ENCODE measurements around the gene SF3B2.
"Not testable (repeated sequence)": the region's sequence is repeated elsewhere in the genome, so short reads cannot be mapped to it uniquely, and the experiment has no call there.

SF3B2 gene

DNA sequence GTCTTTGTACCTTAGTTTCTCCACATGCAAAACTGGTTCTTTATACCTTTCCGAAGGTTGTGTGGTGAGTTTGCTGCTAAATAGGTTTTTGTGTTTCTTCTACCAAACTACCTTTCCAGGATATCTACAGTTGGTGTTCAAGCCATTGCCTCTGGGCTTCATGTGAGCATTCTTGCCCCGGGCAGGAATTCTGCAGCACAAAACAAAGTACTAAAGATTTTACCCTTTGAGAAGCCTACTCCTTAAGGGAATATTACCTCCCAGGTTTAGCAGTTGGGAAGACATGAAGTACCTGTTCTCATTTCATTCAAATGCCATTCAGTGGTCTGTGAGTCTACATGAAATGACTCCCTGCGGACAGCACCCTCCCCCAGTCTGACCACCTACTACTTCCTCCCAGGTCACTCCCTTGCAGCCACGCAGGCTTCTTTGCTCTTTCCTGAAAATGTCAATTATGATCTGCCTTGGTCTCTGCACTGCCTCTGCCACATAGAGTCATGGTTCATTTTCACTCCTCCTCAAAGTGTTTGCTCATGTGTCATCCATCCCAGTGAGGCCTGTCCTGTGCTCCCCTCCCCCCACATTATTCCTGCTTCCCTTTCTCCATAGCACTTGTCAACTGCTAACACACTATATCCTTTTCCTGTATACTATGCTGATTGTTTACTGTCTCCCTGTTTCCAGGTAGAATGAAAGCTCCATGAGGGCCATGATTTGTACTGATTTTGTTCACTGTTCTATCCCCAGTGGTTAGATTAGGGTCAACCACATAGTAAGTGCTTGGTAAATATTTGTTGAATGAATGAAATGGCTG, 54.8 kb downstream of the SF3B2 start:
- Histone ChIP-seq H3K36me3 (ENCODE audit: insufficient read depth, low read length) (no peaks in the 10 kb centered on the region), H3K4me1 (ENCODE audit: insufficient read depth, low read length) (peaks cover 2% of the 10 kb centered on the region), H3K27ac (ENCODE audit: low read depth, low read length) (no peak overlapping the region), H3K9me3 (ENCODE audit: low read length) (no peaks in the 10 kb centered on the region), H3K27me3 (ENCODE audit: control insufficient read depth in 1 of 2, insufficient read depth in 2 of 2, low read length in 2 of 2) (no peaks in the 10 kb centered on the region), H3K9ac (ENCODE audit: low read length) (no peak overlapping the region), H3K4me3 (ENCODE audit: low read depth in 1 of 2, low read length in 2 of 2) (no peak overlapping the region)

- Histone ChIP-seq H3K4me3 (ENCODE audit: low read depth in 1 of 2, low read length in 2 of 2) (no peak overlapping the region), H3K27me3 (ENCODE audit: control insufficient read depth in 1 of 2, insufficient read depth in 2 of 2, low read length in 2 of 2) (no peaks in the 10 kb centered on the region), H3K27ac (ENCODE audit: low read depth, low read length) (no peak overlapping the region), H3K36me3 (ENCODE audit: insufficient read depth, low read length) (no peaks in the 10 kb centered on the region), H3K9me3 (ENCODE audit: low read length) (no peaks in the 10 kb centered on the region), H3K9ac (ENCODE audit: low read length) (no peak overlapping the region), H3K4me1 (ENCODE audit: insufficient read depth, low read length) (peaks cover 10% of the 10 kb centered on the region)
Measured at GRCh38 chr11:66107600-66108510, 55.7 kb downstream of the SF3B2 start.

- H3K4me3 ChIP-seq (ENCODE audit: low read depth in 1 of 2, low read length in 2 of 2): no peak overlapping the region
- H3K9me3 ChIP-seq (ENCODE audit: low read length): no peaks in the 10 kb centered on the region
- H3K27ac ChIP-seq (ENCODE audit: low read depth, low read length): no peak overlapping the region
- H3K36me3 ChIP-seq (ENCODE audit: insufficient read depth, low read length): no peaks in the 10 kb centered on the region
- peaks cover 17% of the 10 kb centered on the region for H3K4me1 ChIP-seq (ENCODE audit: insufficient read depth, low read length)
- no peaks in the 10 kb centered on the region for H3K27me3 ChIP-seq (ENCODE audit: control insufficient read depth in 1 of 2, insufficient read depth in 2 of 2, low read length in 2 of 2)
- no peak overlapping the region for H3K9ac ChIP-seq (ENCODE audit: low read length)
Measured at GRCh38 chr11:66109294-66109693, 57.1 kb downstream of the SF3B2 start.

GRCh38 chr11:66111158-66111557, 59.0 kb downstream of the SF3B2 start:
- H3K36me3 ChIP-seq (ENCODE audit: insufficient read depth, low read length): no peaks in the 10 kb centered on the region
- H3K4me1 ChIP-seq (ENCODE audit: insufficient read depth, low read length): peaks cover 17% of the 10 kb centered on the region

DNA sequence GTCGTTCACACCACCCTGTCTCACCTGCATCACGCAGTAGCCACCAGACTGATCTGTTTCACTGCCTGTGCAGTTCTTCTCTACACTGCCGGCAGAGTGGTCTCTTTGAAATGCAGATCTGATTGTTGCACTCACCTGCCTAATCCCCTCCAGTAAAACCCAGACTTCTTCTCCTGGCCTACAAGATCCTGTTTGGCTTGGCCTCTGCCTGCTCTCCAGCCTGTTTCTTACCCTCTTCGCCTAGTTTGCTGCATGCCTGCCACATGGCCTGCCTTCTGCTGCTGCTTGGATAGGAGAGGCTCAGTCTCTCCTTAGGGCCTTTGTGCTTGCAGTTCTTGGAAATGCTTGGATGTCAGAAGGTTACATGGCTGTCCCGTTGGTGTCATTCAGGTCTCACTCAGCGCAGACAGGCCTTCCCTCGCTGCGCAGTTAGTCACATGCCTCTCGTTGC, 59.9 kb downstream of the SF3B2 start:
- H3K27ac ChIP-seq (ENCODE audit: low read depth, low read length): no peak overlapping the region
- H3K4me3 ChIP-seq (ENCODE audit: low read depth in 1 of 2, low read length in 2 of 2): no peak overlapping the region
- no peaks in the 10 kb centered on the region for H3K27me3 ChIP-seq (ENCODE audit: control insufficient read depth in 1 of 2, insufficient read depth in 2 of 2, low read length in 2 of 2)
- no peaks in the 10 kb centered on the region for H3K9me3 ChIP-seq (ENCODE audit: low read length)
- no peaks in the 10 kb centered on the region for H3K36me3 ChIP-seq (ENCODE audit: insufficient read depth, low read length)
- H3K4me1 ChIP-seq (ENCODE audit: insufficient read depth, low read length): peaks cover 17% of the 10 kb centered on the region
- no peak overlapping the region for H3K9ac ChIP-seq (ENCODE audit: low read length)

More at GRCh38 chr11:66111158-66111557, 59.0 kb downstream of the SF3B2 start:
- no peaks in the 10 kb centered on the region for H3K9me3 ChIP-seq (ENCODE audit: low read length)
- H3K27me3 ChIP-seq (ENCODE audit: control insufficient read depth in 1 of 2, insufficient read depth in 2 of 2, low read length in 2 of 2): no peaks in the 10 kb centered on the region
- H3K27ac ChIP-seq (ENCODE audit: low read depth, low read length): no peak overlapping the region
- no peak overlapping the region for H3K4me3 ChIP-seq (ENCODE audit: low read depth in 1 of 2, low read length in 2 of 2)
- no peak overlapping the region for H3K9ac ChIP-seq (ENCODE audit: low read length)

GRCh38 chr11:66112601-66113499, 60.7 kb downstream of the SF3B2 start:
- no peaks in the 10 kb centered on the region for H3K36me3 ChIP-seq (ENCODE audit: insufficient read depth, low read length)
- H3K4me1 ChIP-seq (ENCODE audit: insufficient read depth, low read length): peaks cover 17% of the 10 kb centered on the region
- H3K4me3 ChIP-seq (ENCODE audit: low read depth in 1 of 2, low read length in 2 of 2): no peak overlapping the region
- no peak overlapping the region for H3K9ac ChIP-seq (ENCODE audit: low read length)
- H3K27me3 ChIP-seq (ENCODE audit: control insufficient read depth in 1 of 2, insufficient read depth in 2 of 2, low read length in 2 of 2): no peaks in the 10 kb centered on the region
- no peak overlapping the region for H3K27ac ChIP-seq (ENCODE audit: low read depth, low read length)
- H3K9me3 ChIP-seq (ENCODE audit: low read length): no peaks in the 10 kb centered on the region

DNA sequence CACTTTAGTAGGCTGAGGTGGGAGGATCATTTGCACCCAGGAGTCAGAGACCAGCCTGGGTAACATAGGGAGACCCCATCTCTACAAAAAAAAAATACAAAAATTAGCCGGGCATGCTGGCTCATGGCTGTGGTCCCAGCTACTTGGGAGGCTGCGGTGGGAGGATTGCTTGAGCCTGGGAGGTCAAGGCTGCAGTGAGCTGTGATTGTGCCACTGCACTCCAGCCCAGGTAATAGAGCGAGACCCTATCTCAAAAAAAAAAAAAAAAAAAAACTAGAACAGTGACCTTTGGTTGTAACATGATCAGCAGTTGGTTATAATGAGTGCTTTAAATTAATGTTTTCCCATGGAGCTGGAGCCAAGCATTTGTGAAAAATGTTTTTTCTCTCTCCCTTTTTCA, 62.8 kb downstream of the SF3B2 start:
- H3K36me3 ChIP-seq (ENCODE audit: insufficient read depth, low read length); H3K27ac ChIP-seq (ENCODE audit: low read depth, low read length); H3K9me3 ChIP-seq (ENCODE audit: low read length); H3K9ac ChIP-seq (ENCODE audit: low read length); H3K4me3 ChIP-seq (ENCODE audit: low read depth in 1 of 2, low read length in 2 of 2); H3K27me3 ChIP-seq (ENCODE audit: control insufficient read depth in 1 of 2, insufficient read depth in 2 of 2, low read length in 2 of 2): not testable (repeated sequence)
- H3K4me1 ChIP-seq (ENCODE audit: insufficient read depth, low read length): peaks cover 17% of the 10 kb centered on the region

- no peaks in the 10 kb centered on the region for H3K36me3 ChIP-seq (ENCODE audit: insufficient read depth, low read length)
- H3K9me3 ChIP-seq (ENCODE audit: low read length): no peaks in the 10 kb centered on the region
- H3K9ac ChIP-seq (ENCODE audit: low read length): no peak overlapping the region
- H3K4me1 ChIP-seq (ENCODE audit: insufficient read depth, low read length): peaks cover 17% of the 10 kb centered on the region
- H3K4me3 ChIP-seq (ENCODE audit: low read depth in 1 of 2, low read length in 2 of 2): no peak overlapping the region
- H3K27me3 ChIP-seq (ENCODE audit: control insufficient read depth in 1 of 2, insufficient read depth in 2 of 2, low read length in 2 of 2): no peaks in the 10 kb centered on the region
- no peak overlapping the region for H3K27ac ChIP-seq (ENCODE audit: low read depth, low read length)
Measured at GRCh38 chr11:66115638-66116301, 63.6 kb downstream of the SF3B2 start.

GRCh38 chr11:66116576-66117361, 64.6 kb downstream of the SF3B2 start:
- H3K27ac ChIP-seq (ENCODE audit: low read depth, low read length): no peak overlapping the region
- H3K9me3 ChIP-seq (ENCODE audit: low read length): no peaks in the 10 kb centered on the region
- H3K4me3 ChIP-seq (ENCODE audit: low read depth in 1 of 2, low read length in 2 of 2): no peak overlapping the region
- H3K27me3 ChIP-seq (ENCODE audit: control insufficient read depth in 1 of 2, insufficient read depth in 2 of 2, low read length in 2 of 2): no peaks in the 10 kb centered on the region
- H3K36me3 ChIP-seq (ENCODE audit: insufficient read depth, low read length): no peaks in the 10 kb centered on the region
- H3K9ac ChIP-seq (ENCODE audit: low read length): no peak overlapping the region
- peaks cover 17% of the 10 kb centered on the region for H3K4me1 ChIP-seq (ENCODE audit: insufficient read depth, low read length)

DNA sequence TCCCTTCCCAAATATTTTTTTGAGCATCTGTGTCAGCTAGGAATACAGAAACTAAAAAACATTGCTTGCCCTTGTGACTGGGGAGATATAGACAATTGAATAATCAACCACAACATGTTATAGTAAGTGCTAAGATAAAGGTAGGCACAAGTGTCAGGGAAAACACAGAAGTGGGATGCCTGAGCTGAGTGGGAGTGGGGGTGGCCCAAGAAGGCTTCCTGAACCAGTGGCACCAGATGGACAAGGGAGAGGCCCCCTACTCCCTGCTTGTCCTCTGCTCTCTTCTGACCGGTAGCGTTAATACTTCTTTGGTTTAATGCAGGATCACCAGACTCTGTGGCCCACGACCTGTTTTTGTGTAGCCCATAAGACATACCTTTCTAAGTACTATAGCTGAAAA, 66.7 kb downstream of the SF3B2 start:
- Histone ChIP-seq H3K9ac (ENCODE audit: low read length) (no peak overlapping the region), H3K36me3 (ENCODE audit: insufficient read depth, low read length) (no peaks in the 10 kb centered on the region), H3K9me3 (ENCODE audit: low read length) (no peaks in the 10 kb centered on the region), H3K4me1 (ENCODE audit: insufficient read depth, low read length) (no peaks in the 10 kb centered on the region), H3K27ac (ENCODE audit: low read depth, low read length) (no peak overlapping the region), H3K27me3 (ENCODE audit: control insufficient read depth in 1 of 2, insufficient read depth in 2 of 2, low read length in 2 of 2) (no peaks in the 10 kb centered on the region), H3K4me3 (ENCODE audit: low read depth in 1 of 2, low read length in 2 of 2) (no peak overlapping the region)
